Ecto neural progenitor cell (in vitro differentiated cells): ENCODE data around the gene CCDC59.

Experiments
- DNase-seq: peaks from one replicate; pipeline ENCODE4 v3.0.0-alpha.2; 2018; ENCODE audit warnings: low spot score

CCDC59 gene

GRCh38 chr12:82314406-82314892, 43.7 kb downstream of the CCDC59 start:
- DNase-seq, result peak; percentile 82
